Neural cell (in vitro differentiated cells): ENCODE results near the gene TM9SF3. TPM values are rescaled to one million over a fixed set of nuclear protein-coding genes. Genes with fewer than 3 reads are reported as not detected.

ENCODE experiments used
- H2AFZ ChIP-seq: fragments of 200-600, 300-800 bp; sonication (generic), shearing (Covaris generic); 2 replicates; pipeline ENCODE4 v1.6.0; 2014; ENCODE audit warnings: low read depth, mild to moderate bottlenecking, antibody characterized with exemption, low read length, moderate library complexity
- H3F3A ChIP-seq: fragments of 200-600 bp; shearing (Covaris generic); 2 replicates; pipeline ENCODE4 v1.6.1; 2016; ENCODE audit warnings: mild to moderate bottlenecking, moderate library complexity, mixed read lengths, antibody characterized with exemption, low read length; ENCODE audit not compliant: insufficient read depth, poor library complexity, severe bottlenecking
- H3K27ac ChIP-seq: fragments of 200-600, 300-800 bp; sonication (generic), shearing (Covaris generic); 2 replicates; pipeline ENCODE4 v1.5.1; 2014; ENCODE audit warnings: mild to moderate bottlenecking, low read length, moderate library complexity
- H3K27me3 ChIP-seq: fragments of 300-800, 200-600 bp; sonication (generic), shearing (Covaris generic); 2 replicates; pipeline ENCODE4 v1.6.0; 2014; ENCODE audit warnings: mild to moderate bottlenecking, low read depth, low read length, moderate library complexity; ENCODE audit not compliant: insufficient read depth
- H3K36me3 ChIP-seq: fragments of 300-800, 200-600 bp; sonication (generic), shearing (Covaris generic); 2 replicates; pipeline ENCODE4 v1.5.1; 2014; ENCODE audit warnings: mild to moderate bottlenecking, antibody characterized with exemption, low read length, moderate library complexity; ENCODE audit not compliant: insufficient read depth
- H3K4me2 ChIP-seq: fragments of 300-800, 200-600 bp; sonication (generic), shearing (Covaris generic); 2 replicates; pipeline ENCODE4 v1.6.0; 2014; ENCODE audit warnings: mild to moderate bottlenecking, low read length
- H3K4me3 ChIP-seq: fragments of 300-800, 200-600 bp; sonication (generic), shearing (Covaris generic); 2 replicates; pipeline ENCODE4 v1.5.1; 2014; ENCODE audit warnings: mild to moderate bottlenecking, low read length, moderate library complexity
- H3K79me2 ChIP-seq: fragments of 200-600 bp; shearing (Covaris generic); replicated peaks from 2 replicates; pipeline ENCODE4 v1.6.0; 2014; ENCODE audit warnings: mild to moderate bottlenecking, low read length, moderate library complexity; ENCODE audit not compliant: insufficient read depth
- H3K9ac ChIP-seq: fragments of 300-800, 200-600 bp; sonication (generic), shearing (Covaris generic); 2 replicates; pipeline ENCODE4 v1.6.1; 2016; ENCODE audit warnings: mild to moderate bottlenecking, low read length, mixed read lengths
- H3K9me2 ChIP-seq: fragments of 200-600 bp; shearing (Covaris generic); 2 replicates; pipeline ENCODE4 v1.6.1; 2016; ENCODE audit warnings: mild to moderate bottlenecking, low read length, mixed read lengths; ENCODE audit not compliant: insufficient read depth
- H3K9me3 ChIP-seq: fragments of 200-600, 300-800 bp; sonication (generic), shearing (Covaris generic); 2 replicates; pipeline ENCODE4 v1.6.1; 2016; ENCODE audit warnings: mild to moderate bottlenecking, mixed run types, low read length, moderate library complexity, mixed read lengths
- H4K20me1 ChIP-seq: fragments of 200-600 bp; shearing (Covaris generic); 2 replicates; pipeline ENCODE4 v1.6.1; 2016; ENCODE audit warnings: mild to moderate bottlenecking, mixed run types; ENCODE audit not compliant: insufficient read depth
- CTCF ChIP-seq: fragments of 450-650 bp; IDR thresholded peaks from 2 replicates; pipeline ENCODE4 v1.5.1; 2014; ENCODE audit warnings: antibody characterized with exemption, mild to moderate bottlenecking, moderate library complexity; ENCODE audit not compliant: poor library complexity, severe bottlenecking
- EP300 ChIP-seq: fragments of 450-650 bp; conservative IDR thresholded peaks from 2 replicates; pipeline ENCODE4 v1.6.1; 2014; ENCODE audit warnings: antibody characterized with exemption, mild to moderate bottlenecking, moderate library complexity; ENCODE audit not compliant: poor library complexity, severe bottlenecking
- EZH2 ChIP-seq: fragments of 200-600, 300-800 bp; shearing (Covaris generic), sonication (generic); IDR thresholded peaks from 2 replicates; pipeline ENCODE4 v1.6.1; 2014; ENCODE audit warnings: antibody characterized with exemption, low read length, borderline replicate concordance, mild to moderate bottlenecking; ENCODE audit not compliant: insufficient read depth, poor library complexity, severe bottlenecking
- MXI1 ChIP-seq: fragments of 450-650 bp; conservative IDR thresholded peaks from 2 replicates; pipeline ENCODE4 v1.6.1; 2014; ENCODE audit warnings: antibody characterized with exemption, mild to moderate bottlenecking; ENCODE audit not compliant: poor library complexity, severe bottlenecking
- POLR2AphosphoS5 ChIP-seq: IDR thresholded peaks from 2 replicates; pipeline ENCODE4 v1.6.1; 2012
- RAD21 ChIP-seq: fragments of 450-650 bp; conservative IDR thresholded peaks from 2 replicates; pipeline ENCODE4 v1.6.1; 2014; ENCODE audit warnings: antibody characterized with exemption, mild to moderate bottlenecking, moderate library complexity
- REST ChIP-seq: IDR thresholded peaks from 2 replicates; pipeline ENCODE4 v1.6.1; 2012; ENCODE audit warnings: borderline replicate concordance
- SMC3 ChIP-seq: fragments of 450-650 bp; conservative IDR thresholded peaks from 2 replicates; pipeline ENCODE4 v1.6.1; 2014; ENCODE audit warnings: antibody characterized with exemption, mild to moderate bottlenecking, moderate library complexity; ENCODE audit not compliant: poor library complexity
- TAF1 ChIP-seq: IDR thresholded peaks from 2 replicates; pipeline ENCODE4 v1.6.1; 2012; ENCODE audit warnings: low read depth
- polyA plus RNA-seq: library from polyadenylated mRNA; depleted of rRNA; stranded (reverse); fragments of >200 nt; gene quantifications from 2 replicates; pipeline ENCODE4 v1.2.3, GENCODE V29; 2014

TM9SF3 gene
- polyA plus RNA-seq, 1 donor from 2014 or later: 66.4 TPM

GRCh38 chr10:96488161-96488935 lies 98.5 kb downstream of the TM9SF3 start:
- Histone ChIP-seq H3K9me2 (no peaks in the 10 kb centered on the region), H3K4me3 (no peak overlapping the region), H3K36me3 (no peaks in the 10 kb centered on the region), H3K79me2 (no peaks in the 10 kb centered on the region), H3K9me3 (no peaks in the 10 kb centered on the region), H3K27ac (no peak overlapping the region), H3K4me2 (no peak overlapping the region), H3F3A (no peaks in the 10 kb centered on the region), H3K9ac (no peak overlapping the region), H3K27me3 (no peaks in the 10 kb centered on the region), H2AFZ (no peak overlapping the region), H4K20me1 (no peaks in the 10 kb centered on the region)
- TF ChIP-seq RAD21: no peak
- no peak for TF ChIP-seq REST
- no peak for TF ChIP-seq EZH2
- no peak for TF ChIP-seq MXI1
- no peak for TF ChIP-seq SMC3
- no peak for TF ChIP-seq POLR2AphosphoS5
- TF ChIP-seq CTCF: no peak
- no peak for TF ChIP-seq EP300
- no peak for TF ChIP-seq TAF1

GRCh38 chr10:96482815-96483588 lies 103.8 kb downstream of the TM9SF3 start:
- no peak overlapping the region for H3K4me2 ChIP-seq
- no peaks in the 10 kb centered on the region for H3F3A ChIP-seq
- TF ChIP-seq POLR2AphosphoS5 (no peak), MXI1 (no peak), TAF1 (no peak), EP300 (no peak), REST (no peak), EZH2 (no peak)
- H4K20me1 ChIP-seq: no peaks in the 10 kb centered on the region
- H3K9me2 ChIP-seq: no peaks in the 10 kb centered on the region
- no peaks in the 10 kb centered on the region for H3K9me3 ChIP-seq
- H3K36me3 ChIP-seq: no peaks in the 10 kb centered on the region
- H3K27ac ChIP-seq: no peak overlapping the region
- no peak overlapping the region for H2AFZ ChIP-seq
- no peak overlapping the region for H3K9ac ChIP-seq
- H3K4me3 ChIP-seq: no peak overlapping the region
- peaks cover 5% of the 10 kb centered on the region for H3K27me3 ChIP-seq
- no peaks in the 10 kb centered on the region for H3K79me2 ChIP-seq
